ENCODE measurements around the gene UCMA. TPM values are rescaled to one million over a fixed set of nuclear protein-coding genes. Genes with fewer than 3 reads are reported as not detected.

Gene UCMA
- total RNA-seq, 2 experiments from 2014 or later: not detected

GRCh38 chr10:13201132-13201531, 33.0 kb downstream of the UCMA start:
- BruUV-seq (replicated peaks): no TSS peak
- Histone ChIP-seq H3K4me1 (ENCODE audit: insufficient read depth, low read length, poor library complexity, severe bottlenecking) (no peaks in the 10 kb centered on the region), H4K20me1 (ENCODE audit: insufficient read depth, low read length) (no peaks in the 10 kb centered on the region; the same call in 1 of the 2 replicates), H3K27ac (ENCODE audit: low read depth, low read length, poor library complexity, severe bottlenecking) (no peak overlapping the region), H3K36me3 (ENCODE audit: insufficient read depth, low read length) (peaks cover 96% of the 10 kb centered on the region), H3K79me2 (ENCODE audit: insufficient read depth, low read depth, low read length) (no peaks in the 10 kb centered on the region), H3K4me3 (ENCODE audit: low read depth, low read length, poor library complexity, severe bottlenecking) (no peak overlapping the region), H3K9me2 (ENCODE audit: insufficient read depth, low read length) (no peaks in the 10 kb centered on the region), H3K9me3 (ENCODE audit: low read length) (no peaks in the 10 kb centered on the region), H2AFZ (ENCODE audit: low read length) (no peak overlapping the region), H3K4me2 (ENCODE audit: low read length) (no peak overlapping the region)
- POLR2A ChIA-PET: no interaction called here
- DNase-seq (ENCODE audit: low spot score): no peak
- CTCF ChIA-PET (ENCODE audit: unreplicated experiment): interaction anchor here (0.8 kb wide), 1 partner anchor 9 kb away, joined by 3 read pairs; no protein-coding TSS in a partner anchor
- intact Hi-C loops (cut with micrococcal nuclease; ENCODE audit: unreplicated experiment): no loop called here
- no peak for TF ChIP-seq EZH2phosphoT487 (IDR thresholded peaks at IDR 0.05; ENCODE audit: borderline replicate concordance, low read depth, low read length)
- TF ChIP-seq CTCF (conservative IDR thresholded peaks at IDR 0.05; ENCODE audit: low read length): no peak

DNA sequence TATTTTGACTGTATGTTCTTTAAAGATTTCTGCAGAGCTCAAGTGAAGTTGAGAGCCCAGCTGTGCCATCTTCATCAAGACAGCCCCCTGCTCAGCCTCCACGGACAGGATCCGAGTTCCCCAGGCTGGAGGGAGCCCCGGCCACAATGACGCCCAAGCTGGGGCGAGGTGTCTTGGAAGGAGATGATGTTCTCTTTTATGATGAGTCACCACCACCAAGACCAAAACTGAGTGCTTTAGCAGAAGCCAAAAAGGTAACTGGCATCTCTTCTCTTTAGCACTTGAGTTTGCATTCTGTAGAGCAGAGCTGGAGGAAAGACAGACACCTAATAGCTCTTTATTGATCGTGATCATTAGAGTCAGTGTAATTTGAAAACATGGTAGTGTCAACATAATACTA, 39.2 kb downstream of the UCMA start:
- Histone ChIP-seq H3K27ac (ENCODE audit: low read depth, low read length, poor library complexity, severe bottlenecking) (no peak overlapping the region), H4K20me1 (ENCODE audit: insufficient read depth, low read length) (no peaks in the 10 kb centered on the region), H3K36me3 (ENCODE audit: insufficient read depth, low read length) (peaks cover 98% of the 10 kb centered on the region), H3K4me2 (ENCODE audit: low read length) (no peak overlapping the region), H3K4me3 (ENCODE audit: low read depth, low read length, poor library complexity, severe bottlenecking) (no peak overlapping the region), H2AFZ (ENCODE audit: low read length) (no peak overlapping the region), H3K79me2 (ENCODE audit: insufficient read depth, low read depth, low read length) (no peaks in the 10 kb centered on the region), H3K9me2 (ENCODE audit: insufficient read depth, low read length) (no peaks in the 10 kb centered on the region), H3K4me1 (ENCODE audit: insufficient read depth, low read length, poor library complexity, severe bottlenecking) (no peaks in the 10 kb centered on the region), H3K9me3 (ENCODE audit: low read length) (no peaks in the 10 kb centered on the region)
- intact Hi-C loops (cut with micrococcal nuclease; ENCODE audit: unreplicated experiment): no loop called here
- no TSS peak for BruUV-seq (replicated peaks)
- ChIA-PET POLR2A (interaction anchor here (1.2 kb wide), 1 partner anchor 15 kb away, joined by 3 read pairs; no protein-coding TSS in a partner anchor), CTCF (ENCODE audit: unreplicated experiment) (no interaction called here)
- no peak for DNase-seq (ENCODE audit: low spot score)
- TF ChIP-seq EZH2phosphoT487 (IDR thresholded peaks at IDR 0.05; ENCODE audit: borderline replicate concordance, low read depth, low read length): no peak
- TF ChIP-seq CTCF (conservative IDR thresholded peaks at IDR 0.05; ENCODE audit: low read length): no peak

DNA sequence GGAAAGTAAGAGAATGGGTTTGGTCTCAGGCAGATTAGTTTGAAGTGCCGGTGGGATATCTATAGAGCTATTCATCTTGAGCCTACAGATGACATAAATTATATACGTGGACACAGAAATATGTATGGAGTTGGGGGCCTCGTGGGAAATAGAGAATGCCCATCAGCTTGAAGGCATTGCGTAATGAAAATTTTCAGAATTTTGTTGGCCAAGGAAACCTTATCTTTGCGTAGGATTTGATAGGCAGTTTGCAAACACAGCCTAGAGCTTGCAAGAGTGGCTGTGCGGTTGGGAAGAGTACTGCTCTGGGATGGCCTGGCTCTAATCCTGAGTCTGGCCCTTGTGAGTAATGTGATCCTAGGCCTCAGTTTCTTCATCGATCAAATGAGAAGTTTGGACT, 40.5 kb downstream of the UCMA start:
- H3K4me3 ChIP-seq (ENCODE audit: low read depth, low read length, poor library complexity, severe bottlenecking): no peak overlapping the region
- no TSS peak for BruUV-seq (replicated peaks)
- H3K27ac ChIP-seq (ENCODE audit: low read depth, low read length, poor library complexity, severe bottlenecking): no peak overlapping the region
- no peaks in the 10 kb centered on the region for H3K9me3 ChIP-seq (ENCODE audit: low read length)
- H2AFZ ChIP-seq (ENCODE audit: low read length): no peak overlapping the region
- ChIA-PET CTCF (ENCODE audit: unreplicated experiment) (no interaction called here), POLR2A (interaction anchor here (0.6 to 1.0 kb wide), 3 partner anchors 18 to 38 kb away, joined by 3 to 5 read pairs (median 5); no protein-coding TSS in a partner anchor)
- no peaks in the 10 kb centered on the region for H3K4me1 ChIP-seq (ENCODE audit: insufficient read depth, low read length, poor library complexity, severe bottlenecking)
- H3K9me2 ChIP-seq (ENCODE audit: insufficient read depth, low read length): no peaks in the 10 kb centered on the region
- H3K4me2 ChIP-seq (ENCODE audit: low read length): no peak overlapping the region
- H3K79me2 ChIP-seq (ENCODE audit: insufficient read depth, low read depth, low read length): no peaks in the 10 kb centered on the region
- intact Hi-C loops (cut with micrococcal nuclease; ENCODE audit: unreplicated experiment): no loop called here
- no peaks in the 10 kb centered on the region for H4K20me1 ChIP-seq (ENCODE audit: insufficient read depth, low read length)
- TF ChIP-seq CTCF (conservative IDR thresholded peaks at IDR 0.05; ENCODE audit: low read length) (no peak), EZH2phosphoT487 (IDR thresholded peaks at IDR 0.05; ENCODE audit: borderline replicate concordance, low read depth, low read length) (no peak)
- H3K36me3 ChIP-seq (ENCODE audit: insufficient read depth, low read length): peaks cover 98% of the 10 kb centered on the region
- no peak for DNase-seq (ENCODE audit: low spot score)
